Activated naive CD4-positive, alpha-beta T cell treated with anti-CD3 and anti-CD28 coated beads, Interleukin-2, amount 50 U/mL, for 72 hours (primary cell): ENCODE data around the gene MUC12. TPM values are rescaled to one million over a fixed set of nuclear protein-coding genes. Genes with fewer than 3 reads are reported as not detected.
"Not testable (repeated sequence)": the region's sequence is repeated elsewhere in the genome, so short reads cannot be mapped to it uniquely, and the experiment has no call there.

Experiments
- ATAC-seq, 2 donors: fragments of 150-1000 bp; cut with Tn5 transposase; 2 replicates each; pipeline ENCODE4 v1.10.0; 2021; ENCODE audit warnings: mild to moderate bottlenecking in 2 of 2, moderate library complexity in 2 of 2
- DNase-seq, 2 donors: peaks; one replicate each; pipeline ENCODE4 v3.0.0; 2021 to 2022; ENCODE audit warnings: low spot score in 2 of 2
- H3K27ac Mint-ChIP-seq, 2 donors: one replicate each; pipeline ENCODE4 v1.8.0; 2022; ENCODE audit warnings: mild to moderate bottlenecking in 2 of 2, mixed read lengths in 2 of 2
- H3K36me3 Mint-ChIP-seq, 2 donors: one replicate each; pipeline ENCODE4 v1.8.0; 2022; ENCODE audit warnings: mixed read lengths in 2 of 2
- H3K9me3 Mint-ChIP-seq, 2 donors: one replicate each; pipeline ENCODE4 v1.8.0; 2022; ENCODE audit warnings: mixed read lengths in 2 of 2
- total RNA-seq, 2 donors: library from RNA; stranded (reverse); gene quantifications; one replicate each; pipeline ENCODE4 v1.2.3, GENCODE V29; 2022

MUC12 gene, protein sequence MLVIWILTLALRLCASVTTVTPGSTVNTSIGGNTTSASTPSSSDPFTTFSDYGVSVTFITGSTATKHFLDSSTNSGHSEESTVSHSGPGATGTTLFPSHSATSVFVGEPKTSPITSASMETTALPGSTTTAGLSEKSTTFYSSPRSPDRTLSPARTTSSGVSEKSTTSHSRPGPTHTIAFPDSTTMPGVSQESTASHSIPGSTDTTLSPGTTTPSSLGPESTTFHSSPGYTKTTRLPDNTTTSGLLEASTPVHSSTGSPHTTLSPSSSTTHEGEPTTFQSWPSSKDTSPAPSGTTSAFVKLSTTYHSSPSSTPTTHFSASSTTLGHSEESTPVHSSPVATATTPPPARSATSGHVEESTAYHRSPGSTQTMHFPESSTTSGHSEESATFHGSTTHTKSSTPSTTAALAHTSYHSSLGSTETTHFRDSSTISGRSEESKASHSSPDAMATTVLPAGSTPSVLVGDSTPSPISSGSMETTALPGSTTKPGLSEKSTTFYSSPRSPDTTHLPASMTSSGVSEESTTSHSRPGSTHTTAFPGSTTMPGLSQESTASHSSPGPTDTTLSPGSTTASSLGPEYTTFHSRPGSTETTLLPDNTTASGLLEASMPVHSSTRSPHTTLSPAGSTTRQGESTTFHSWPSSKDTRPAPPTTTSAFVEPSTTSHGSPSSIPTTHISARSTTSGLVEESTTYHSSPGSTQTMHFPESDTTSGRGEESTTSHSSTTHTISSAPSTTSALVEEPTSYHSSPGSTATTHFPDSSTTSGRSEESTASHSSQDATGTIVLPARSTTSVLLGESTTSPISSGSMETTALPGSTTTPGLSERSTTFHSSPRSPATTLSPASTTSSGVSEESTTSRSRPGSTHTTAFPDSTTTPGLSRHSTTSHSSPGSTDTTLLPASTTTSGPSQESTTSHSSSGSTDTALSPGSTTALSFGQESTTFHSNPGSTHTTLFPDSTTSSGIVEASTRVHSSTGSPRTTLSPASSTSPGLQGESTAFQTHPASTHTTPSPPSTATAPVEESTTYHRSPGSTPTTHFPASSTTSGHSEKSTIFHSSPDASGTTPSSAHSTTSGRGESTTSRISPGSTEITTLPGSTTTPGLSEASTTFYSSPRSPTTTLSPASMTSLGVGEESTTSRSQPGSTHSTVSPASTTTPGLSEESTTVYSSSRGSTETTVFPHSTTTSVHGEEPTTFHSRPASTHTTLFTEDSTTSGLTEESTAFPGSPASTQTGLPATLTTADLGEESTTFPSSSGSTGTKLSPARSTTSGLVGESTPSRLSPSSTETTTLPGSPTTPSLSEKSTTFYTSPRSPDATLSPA (N-terminal part only)
- total RNA-seq, result under 1 TPM; 0.34 to 0.41 TPM

DNA sequence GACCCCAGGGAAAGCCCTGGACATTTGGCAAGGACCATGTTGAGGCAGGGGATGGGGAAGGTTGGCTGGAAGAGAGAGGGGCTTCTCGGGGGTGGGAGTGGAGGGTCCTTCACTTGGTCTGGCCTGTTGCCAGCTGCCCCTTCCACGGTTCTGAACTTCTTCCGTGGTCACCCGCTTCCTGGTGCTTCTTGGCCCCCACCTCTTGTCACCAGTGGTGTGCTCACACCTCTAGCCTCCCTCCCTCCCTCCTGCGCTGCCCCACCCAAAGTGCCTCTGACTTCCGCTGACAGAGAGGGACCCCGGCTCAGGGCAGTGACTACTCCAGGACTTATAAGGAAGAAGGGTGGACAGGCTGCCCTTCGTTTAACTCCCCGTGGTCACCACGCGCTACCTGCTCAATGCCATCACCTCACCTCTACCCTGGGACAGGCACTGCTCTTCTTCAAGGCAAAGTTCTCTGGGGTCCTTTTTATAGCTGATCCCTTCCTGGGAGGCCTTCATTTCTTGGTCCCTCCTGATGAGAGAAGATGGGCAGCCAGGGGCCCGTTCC lies at the start of gene MUC12:
MUC12 (plus strand) TSS at position 500 of the 550 bp plus-strand sequence. CDS start 58 bp downstream, outside the sequence.
- DNase-seq (no peak), ATAC-seq (no peak)
- H3K36me3 Mint-ChIP-seq, result no peaks in the 10 kb centered on the region
- peaks cover 0 to 3% of the 10 kb centered on the region in 2 donors for H3K9me3 Mint-ChIP-seq
- no peak within 1 kb of the TSS for H3K27ac Mint-ChIP-seq

DNA sequence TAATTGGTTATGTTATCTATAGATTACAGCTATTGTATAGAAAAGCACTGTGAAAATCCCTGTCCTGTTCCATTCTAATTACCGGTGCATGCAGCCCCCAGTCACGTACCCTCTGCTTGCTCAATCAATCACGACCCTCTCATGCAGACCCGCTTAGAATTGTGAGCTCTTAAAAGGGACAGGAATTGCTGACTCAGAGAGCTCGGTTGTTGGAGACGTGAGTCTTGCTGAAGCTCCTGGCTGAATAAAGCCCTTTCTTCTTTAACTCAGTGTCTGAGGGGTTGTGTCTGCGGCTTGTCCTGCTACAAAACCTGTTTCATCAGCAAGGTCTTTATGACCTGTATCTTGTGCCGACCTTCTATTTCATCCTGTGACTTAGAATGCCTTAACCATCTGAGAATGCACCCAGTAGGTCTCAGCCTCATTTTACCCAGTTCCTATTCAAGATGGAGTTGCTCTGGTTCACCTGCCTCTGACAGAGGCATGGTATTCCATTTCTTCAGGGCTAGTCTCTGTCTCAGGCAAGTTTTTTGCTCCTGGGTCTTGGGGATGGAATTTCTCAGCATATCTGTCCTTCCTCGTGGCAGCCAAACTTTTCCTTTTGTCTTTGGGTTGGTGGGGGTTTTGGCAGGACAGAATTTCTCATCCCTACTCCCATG lies 49.5 kb upstream of the MUC12 start:
- ATAC-seq, DNase-seq, H3K36me3 Mint-ChIP-seq, H3K9me3 Mint-ChIP-seq, H3K27ac Mint-ChIP-seq: not testable (repeated sequence)

DNA sequence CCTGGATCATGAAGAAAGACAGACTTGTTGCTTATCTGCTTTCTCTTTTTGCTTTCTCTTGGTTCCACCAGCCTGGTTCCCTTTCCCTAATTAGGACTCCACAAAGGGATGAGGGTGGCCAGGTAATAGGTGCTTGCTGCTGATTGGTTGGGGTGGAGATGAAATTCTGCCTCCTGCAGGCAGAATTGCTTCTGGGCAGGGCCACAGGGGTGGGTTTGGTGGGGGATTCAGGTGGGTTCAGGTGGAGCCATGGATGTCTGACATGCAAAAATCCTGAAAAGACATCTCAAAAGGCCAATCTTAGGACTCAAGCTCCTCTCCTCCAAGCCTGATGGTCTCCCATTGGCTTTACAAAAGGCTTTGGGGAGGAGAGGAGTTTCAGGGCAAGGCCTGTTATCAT lies 48.3 kb upstream of the MUC12 start:
- ATAC-seq (no peak), DNase-seq (no peak)
- Mint-ChIP-seq H3K27ac (no peak overlapping the region), H3K36me3 (no peaks in the 10 kb centered on the region), H3K9me3 (no peaks in the 10 kb centered on the region)

DNA sequence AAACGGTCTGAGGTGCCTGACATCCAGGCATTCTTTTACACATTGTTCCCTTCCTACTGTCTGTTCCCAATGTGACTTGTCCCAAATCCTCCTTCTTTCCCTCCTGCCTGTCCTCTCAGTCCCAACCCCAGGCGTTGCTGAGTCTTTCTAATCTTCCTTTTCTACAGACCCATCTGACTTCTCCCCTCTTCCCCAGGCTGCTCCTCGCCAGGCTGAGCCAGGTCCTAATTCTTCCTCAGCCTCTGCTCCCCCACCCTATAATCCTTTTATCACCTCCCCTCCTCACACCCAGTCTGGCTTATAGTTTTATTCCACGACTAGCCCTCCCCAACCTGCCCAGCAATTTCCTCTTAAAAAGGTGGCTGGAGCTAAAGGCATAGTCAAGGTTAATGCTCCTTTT lies 45.7 kb upstream of the MUC12 start:
- H3K27ac Mint-ChIP-seq, H3K36me3 Mint-ChIP-seq, H3K9me3 Mint-ChIP-seq, DNase-seq, ATAC-seq: not testable (repeated sequence)

DNA sequence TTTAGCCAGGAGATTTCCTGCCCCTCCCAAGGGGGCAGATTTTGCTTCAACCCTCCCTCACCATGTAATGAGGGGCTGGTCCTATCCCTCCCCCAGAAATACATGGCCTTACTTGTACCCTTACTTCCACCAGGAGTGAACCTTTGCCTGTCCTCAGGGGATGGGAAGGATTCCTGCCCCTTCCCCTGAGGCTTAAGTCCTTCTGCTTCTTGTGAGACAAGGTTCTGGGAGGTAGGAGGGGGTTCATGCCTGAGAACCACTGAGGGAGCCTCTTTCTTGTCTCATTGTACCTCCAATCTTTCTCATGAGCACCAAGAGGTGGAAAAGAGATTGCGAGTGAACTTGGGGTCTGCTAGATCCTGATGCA lies 39.6 kb upstream of the MUC12 start:
- no peak overlapping the region for H3K27ac Mint-ChIP-seq
- peaks cover 0 to 4% of the 10 kb centered on the region in 2 donors for H3K36me3 Mint-ChIP-seq
- no peak for ATAC-seq
- peaks cover 0 to 5% of the 10 kb centered on the region in 2 donors for H3K9me3 Mint-ChIP-seq
- DNase-seq, result no peak

DNA sequence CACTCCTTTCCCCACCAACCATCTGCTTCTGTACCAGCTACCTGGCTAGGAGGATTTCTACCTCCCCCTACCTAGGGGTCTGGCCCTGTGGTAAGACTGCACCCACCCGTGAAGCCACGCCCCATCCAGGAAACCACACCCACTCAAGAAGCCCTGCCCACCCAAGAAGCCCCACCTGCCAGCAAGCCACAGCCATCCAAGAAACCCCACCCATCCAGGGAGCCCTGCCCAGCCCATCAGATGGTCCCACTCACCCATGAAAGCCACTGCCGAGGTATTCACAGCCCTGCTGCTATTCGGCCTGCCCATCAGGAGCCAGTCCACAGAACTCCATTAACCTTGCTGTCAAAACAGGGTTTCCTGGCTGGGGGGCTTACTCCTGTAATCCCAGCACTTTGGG lies 35.6 kb upstream of the MUC12 start:
- peaks cover 0 to 4% of the 10 kb centered on the region in 2 donors for H3K36me3 Mint-ChIP-seq
- ATAC-seq (no peak), DNase-seq (no peak)
- H3K9me3 Mint-ChIP-seq, result peaks cover 0 to 5% of the 10 kb centered on the region in 2 donors
- no peak overlapping the region for H3K27ac Mint-ChIP-seq

DNA sequence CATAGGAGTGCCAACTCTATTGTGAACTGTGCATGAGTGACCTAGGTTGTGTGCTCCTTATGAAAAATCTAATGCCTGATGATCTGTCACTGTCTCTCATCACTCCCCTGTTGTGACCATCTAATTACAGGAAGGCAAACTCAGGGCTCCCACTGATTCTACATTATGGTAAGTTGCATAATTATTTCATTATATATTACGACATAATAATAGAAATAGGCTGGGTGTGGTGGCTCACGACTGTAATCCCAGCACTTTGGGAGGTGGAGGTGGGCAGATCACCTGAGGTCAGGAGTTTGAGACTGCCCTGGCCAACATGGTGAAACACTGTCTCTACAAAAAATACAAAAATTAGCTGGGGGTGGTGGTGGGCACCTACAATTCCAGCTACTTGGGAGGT lies 34.0 kb upstream of the MUC12 start:
- H3K27ac Mint-ChIP-seq, H3K9me3 Mint-ChIP-seq, DNase-seq, ATAC-seq, H3K36me3 Mint-ChIP-seq: not testable (repeated sequence)

DNA sequence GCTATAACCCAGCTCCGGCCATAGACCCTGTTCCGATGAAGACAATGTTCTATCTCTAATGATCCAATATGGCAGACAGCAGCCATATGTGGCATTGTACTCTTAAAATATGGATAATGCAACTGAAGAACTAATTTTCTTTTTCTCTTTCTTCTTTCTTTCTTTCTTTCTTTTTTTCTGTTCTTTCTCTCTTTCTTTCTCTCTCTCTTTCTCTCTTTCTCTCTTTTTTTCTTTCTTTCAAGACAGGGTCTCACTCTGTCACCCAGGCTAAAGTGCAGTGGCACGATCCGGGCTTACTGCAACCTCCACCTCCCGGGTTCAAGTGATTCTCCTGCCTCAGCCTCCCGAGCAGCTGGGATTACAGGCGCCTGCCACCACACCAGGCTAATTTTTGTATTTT lies 33.2 kb upstream of the MUC12 start:
- ATAC-seq, H3K9me3 Mint-ChIP-seq, H3K27ac Mint-ChIP-seq: not testable (repeated sequence)

DNA sequence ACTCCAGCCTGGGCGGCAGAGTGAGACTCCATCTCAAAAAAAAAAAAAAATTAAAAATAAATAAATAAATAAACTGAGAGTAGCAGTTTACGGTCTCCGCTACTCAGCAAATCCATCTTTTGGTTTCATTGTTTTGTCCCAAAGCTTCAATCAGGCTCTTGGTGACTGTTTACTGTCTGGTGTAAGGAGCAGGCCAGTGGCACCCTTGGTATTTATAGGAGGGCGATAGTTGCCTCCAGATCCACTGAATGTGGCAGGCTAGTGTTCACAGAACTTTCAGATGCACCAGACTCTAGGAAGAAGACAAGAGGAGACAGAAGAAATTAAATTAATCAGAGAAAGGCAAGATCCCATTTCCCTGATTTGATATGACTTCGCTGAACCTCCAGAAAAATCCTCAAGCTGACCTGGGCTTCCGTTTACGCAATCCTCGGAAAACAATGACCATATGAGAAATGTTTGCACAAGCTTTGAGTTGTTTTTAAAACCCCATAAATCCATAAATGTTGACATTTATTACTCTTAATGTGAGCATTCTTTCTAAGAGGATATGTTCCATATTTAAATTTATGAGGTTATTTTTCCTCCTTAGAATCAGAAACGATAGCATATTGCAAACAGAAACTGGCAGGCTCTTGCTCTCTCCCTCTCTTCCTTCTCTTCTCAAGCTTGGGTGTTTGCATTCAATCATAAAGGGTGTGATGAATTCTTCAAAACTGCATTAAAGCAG lies 27.2 kb upstream of the MUC12 start:
- H3K9me3 Mint-ChIP-seq, result no peaks in the 10 kb centered on the region
- no peak overlapping the region for H3K27ac Mint-ChIP-seq
- DNase-seq (no peak), ATAC-seq (no peak)
- H3K36me3 Mint-ChIP-seq, result no peaks in the 10 kb centered on the region

More for the DNA sequence above, 33.2 kb upstream of the MUC12 start:
- not testable (repeated sequence) for H3K36me3 Mint-ChIP-seq, DNase-seq

DNA sequence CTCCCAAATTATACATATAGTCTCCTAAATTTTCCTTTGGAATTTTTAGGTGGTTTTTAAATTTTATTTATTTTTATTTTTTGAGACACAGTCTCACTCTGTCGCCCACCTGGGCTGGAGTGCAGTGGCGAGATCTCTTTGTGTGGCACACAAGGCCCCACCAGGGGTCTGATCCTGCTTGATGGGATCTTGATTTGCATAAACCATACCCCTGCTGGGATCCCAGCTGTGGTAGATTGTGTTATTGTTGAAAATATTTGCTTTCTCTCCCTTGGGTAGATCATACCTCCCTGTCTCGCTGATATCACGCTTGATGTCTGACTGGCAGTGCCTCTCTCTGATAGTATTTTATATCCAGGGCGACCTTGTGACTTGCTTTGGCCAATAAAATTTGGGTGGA lies 25.7 kb upstream of the MUC12 start:
- ATAC-seq (no peak), DNase-seq (no peak)
- no peaks in the 10 kb centered on the region for H3K36me3 Mint-ChIP-seq
- H3K9me3 Mint-ChIP-seq, result no peaks in the 10 kb centered on the region
- H3K27ac Mint-ChIP-seq, result no peak overlapping the region

DNA sequence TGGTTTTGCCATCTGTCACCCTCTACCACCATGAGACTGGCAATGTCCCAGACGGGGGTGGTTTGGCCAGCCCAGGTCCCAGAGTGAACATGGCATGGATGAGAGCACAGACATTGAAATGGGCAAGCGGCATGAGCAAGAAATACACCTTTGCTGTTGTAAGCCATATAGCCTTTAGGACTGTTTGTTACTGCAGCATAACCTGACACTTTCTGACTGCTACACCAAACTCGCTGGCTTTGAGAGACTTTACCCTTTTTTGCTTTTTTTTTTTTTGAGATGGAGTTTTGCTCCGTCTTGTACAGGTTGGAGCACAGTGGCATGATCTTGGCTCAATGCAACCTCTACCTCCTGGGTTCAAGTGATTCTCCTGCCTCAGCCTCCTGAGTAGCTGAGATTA lies 25.2 kb upstream of the MUC12 start:
- H3K9me3 Mint-ChIP-seq, result no peaks in the 10 kb centered on the region
- no peak overlapping the region for H3K27ac Mint-ChIP-seq
- no peak for DNase-seq
- no peaks in the 10 kb centered on the region for H3K36me3 Mint-ChIP-seq
- ATAC-seq, result no peak

DNA sequence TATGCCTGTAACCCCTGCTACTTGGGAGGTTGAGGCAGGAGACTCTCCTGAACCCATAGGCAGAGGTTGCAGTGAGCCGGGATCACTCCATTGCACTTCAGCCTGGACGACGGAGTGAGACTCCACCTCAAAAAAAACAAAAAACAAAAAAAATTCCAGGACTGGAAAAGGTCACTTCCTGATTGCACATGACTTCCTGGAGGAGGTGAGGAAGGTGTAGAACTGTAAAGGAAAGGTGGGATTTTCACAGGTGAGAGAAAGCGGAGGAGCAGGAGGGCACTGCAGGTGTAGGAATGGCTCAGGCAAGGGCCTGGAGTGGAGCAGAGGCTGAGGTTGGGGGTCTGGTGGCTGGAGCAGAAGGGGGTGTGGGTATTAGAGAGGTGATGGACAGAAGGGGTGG lies 23.3 kb upstream of the MUC12 start:
- H3K9me3 Mint-ChIP-seq, result no peaks in the 10 kb centered on the region
- no peaks in the 10 kb centered on the region for H3K36me3 Mint-ChIP-seq
- ATAC-seq (no peak), DNase-seq (no peak)
- H3K27ac Mint-ChIP-seq, result no peak overlapping the region

DNA sequence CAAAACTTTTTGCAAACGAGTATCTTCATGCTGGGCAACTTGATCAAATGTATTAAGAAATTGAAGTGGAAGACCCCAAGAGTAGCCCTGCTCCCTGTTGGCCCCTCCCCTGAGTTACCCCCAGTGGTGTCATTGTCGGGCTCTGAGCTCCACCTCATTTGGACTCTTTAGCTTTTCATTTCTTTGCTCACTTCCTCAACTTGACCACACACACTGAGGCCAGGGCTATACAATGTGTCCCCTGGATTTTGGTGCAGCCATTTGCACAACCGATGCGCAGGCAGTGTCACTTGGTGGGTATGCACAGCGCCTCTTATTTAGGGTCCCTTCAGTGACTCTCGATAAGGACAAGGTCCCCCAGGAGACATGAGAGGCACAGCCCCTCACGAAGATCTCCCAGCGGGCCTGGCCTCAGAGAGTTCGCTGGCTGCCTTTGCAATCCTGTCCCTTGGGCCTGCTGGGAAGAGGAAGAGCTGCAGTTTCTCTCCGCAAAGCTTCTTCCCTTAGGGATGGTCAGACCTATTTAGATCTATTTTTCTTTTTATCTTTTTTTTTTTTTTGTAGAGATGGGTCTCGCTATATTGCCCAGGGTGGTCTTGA lies 22.5 kb upstream of the MUC12 start:
- H3K36me3 Mint-ChIP-seq, result no peaks in the 10 kb centered on the region
- H3K9me3 Mint-ChIP-seq, result no peaks in the 10 kb centered on the region
- ATAC-seq, result no peak
- H3K27ac Mint-ChIP-seq, result no peak overlapping the region
- no peak for DNase-seq

DNA sequence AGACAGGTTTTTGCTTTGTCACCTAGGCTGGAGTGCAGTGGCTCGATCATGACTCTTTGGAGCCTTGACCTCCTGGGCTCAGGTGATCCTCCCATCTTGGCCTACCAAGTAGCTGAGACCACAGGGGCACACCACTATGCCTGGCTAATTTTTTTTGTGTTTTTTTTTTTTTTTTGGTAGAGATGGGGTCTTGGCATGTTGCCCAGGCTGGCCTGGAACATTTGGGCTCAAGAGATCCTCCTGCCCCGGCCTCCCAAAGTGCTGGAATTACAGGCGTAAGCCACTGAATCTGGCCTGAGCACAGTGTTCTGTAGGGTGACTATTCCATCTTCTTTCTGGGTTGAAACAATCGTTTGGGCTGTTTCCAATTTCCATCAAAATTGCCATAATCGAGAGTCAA lies 21.6 kb upstream of the MUC12 start:
- H3K36me3 Mint-ChIP-seq, result no peaks in the 10 kb centered on the region
- ATAC-seq (no peak), DNase-seq (no peak)
- no peaks in the 10 kb centered on the region for H3K9me3 Mint-ChIP-seq
- no peak overlapping the region for H3K27ac Mint-ChIP-seq

DNA sequence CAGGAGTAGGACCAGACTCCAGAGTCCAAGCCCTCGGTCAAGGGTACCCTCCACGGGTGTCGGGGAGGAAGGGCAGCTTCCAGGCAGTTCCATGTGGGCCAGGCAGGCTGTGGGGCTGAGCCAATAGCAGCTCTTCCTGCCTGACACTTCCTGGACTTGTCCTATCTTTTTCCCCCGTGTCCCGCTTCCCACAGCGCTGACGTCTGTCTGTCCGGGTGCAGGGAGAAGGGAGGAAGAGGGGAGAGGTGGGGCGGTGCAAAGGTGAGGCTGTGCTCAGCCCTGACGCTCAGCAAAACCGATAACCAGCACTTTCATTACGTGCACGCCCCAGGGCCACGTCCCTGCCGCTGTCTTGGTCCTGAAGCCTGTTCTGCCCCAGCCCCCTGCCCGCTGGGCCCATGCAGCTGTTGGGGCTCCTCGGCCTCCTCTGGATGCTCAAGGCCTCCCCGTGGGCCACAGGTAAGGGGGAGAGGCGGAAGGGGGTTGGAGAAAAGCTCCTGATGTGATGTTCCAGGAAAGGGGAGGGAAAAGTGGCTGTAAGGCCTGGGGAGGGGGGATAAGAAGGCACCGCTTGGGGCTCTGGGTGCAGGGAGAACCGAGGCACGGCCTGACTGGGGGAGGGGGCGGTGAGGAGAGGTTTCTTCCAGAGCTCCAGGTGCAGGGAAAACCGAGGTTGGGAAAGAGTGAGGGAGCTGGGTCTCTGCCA lies 20.0 kb upstream of the MUC12 start, which contains the start of gene MUC3A:
MUC3A (plus strand) TSS at position 308 of the 706 bp plus-strand sequence; CDS start at position 399, 91 bp downstream.
- H3K36me3 Mint-ChIP-seq, result no peaks in the 10 kb centered on the region
- no peaks in the 10 kb centered on the region for H3K9me3 Mint-ChIP-seq
- no peak within 1 kb of the TSS for H3K27ac Mint-ChIP-seq
- no peak for DNase-seq
- ATAC-seq, result no peak
